A549 (cell line): ENCODE measurements around the gene SETD4. TPM values are rescaled to one million over a fixed set of nuclear protein-coding genes. Genes with fewer than 3 reads are reported as not detected.

Experiments
- ATAC-seq, 2 experiments: fragments of 200-7000 bp in 1 of 2; fragments of >200 bp in 1 of 2; cut with Nextera tagmentation in 1 of 2; cut with Tn5 transposase in 1 of 2; 3 replicates each; pipeline versions ENCODE4 v1.8.0 to v1.9.1; 2018 to 2020; ENCODE audit warnings: mild to moderate bottlenecking in 1 of 2, moderate library complexity in 1 of 2
- CTCF ChIA-PET: fragments of 300-600 bp; sonication (Branson Sonifier 250); formaldehyde crosslinking; extraction: SDS; loops from one replicate; lab custom pipeline; 2021; ENCODE audit warnings: antibody characterized with exemption, inconsistent platforms; lab: Yijun Ruan, JAX
- POLR2A ChIA-PET: fragments of 350-600 bp; formaldehyde crosslinking; extraction: SDS; loops from one replicate; lab custom pipeline; 2021; ENCODE audit warnings: antibody characterized with exemption, inconsistent platforms; lab: Yijun Ruan, JAX
- DNase-seq, 2 experiments: peaks; one replicate each; pipeline versions ENCODE4 v3.0.0 to v3.0.0-alpha.2; 2011 to 2016; ENCODE audit warnings: low read depth in 1 of 2, low spot score in 1 of 2
- FAIRE-seq: peaks from 2 replicates; lab custom pipeline; 2011; peaks lifted over from hg19 to GRCh38; lab: Jason Lieb, UNC
- H3K27ac ChIP-seq, 2 experiments: fragments of >200 bp; sonication (Bioruptor Twin); formaldehyde crosslinking; 3 replicates each; pipeline ENCODE4 v1.5.1; 2016 to 2017
- H3K4me1 ChIP-seq: fragments of >200 bp; sonication (Bioruptor Twin); formaldehyde crosslinking; 3 replicates; pipeline ENCODE4 v1.6.1; 2016
- H3K4me2 ChIP-seq: fragments of >200 bp; sonication (Bioruptor Twin); formaldehyde crosslinking; 3 replicates; pipeline ENCODE4 v1.6.1; 2016
- H3K4me3 ChIP-seq: fragments of >200 bp; sonication (Bioruptor Twin); formaldehyde crosslinking; 3 replicates; pipeline ENCODE4 v1.5.1; 2016
- H3K9me3 ChIP-seq: fragments of >200 bp; sonication (Bioruptor Twin); formaldehyde crosslinking; 3 replicates; pipeline ENCODE4 v1.6.1; 2016
- CEBPB ChIP-seq, 2 experiments: fragments of >200 bp in 1 of 2; sonication (Bioruptor Twin) in 1 of 2; formaldehyde crosslinking in 1 of 2; IDR thresholded peaks; 2 replicates each; pipeline ENCODE4 v1.6.1; 2012 to 2016
- CHD4 ChIP-seq: fragments of 200-600 bp; sonication (generic); IDR thresholded peaks from 2 replicates; pipeline ENCODE4 v1.6.1; 2016; ENCODE audit warnings: antibody characterized with exemption, mild to moderate bottlenecking, borderline replicate concordance
- EHF ChIP-seq: fragments of 250-450 bp; sonication (Bioruptor Pico); IDR thresholded peaks from 2 replicates; pipeline ENCODE4 v1.5.0; 2020; ENCODE audit warnings: mild to moderate bottlenecking
- EHMT2 ChIP-seq: fragments of 200-600 bp; sonication (generic); IDR thresholded peaks from 2 replicates; pipeline ENCODE4 v1.6.1; 2016; ENCODE audit warnings: antibody characterized with exemption, low read depth, mild to moderate bottlenecking, moderate library complexity
- EP300 ChIP-seq, 2 experiments: fragments of >200 bp; sonication (Bioruptor Twin); formaldehyde crosslinking; IDR thresholded peaks; 2 replicates in 1 of 2; 3 replicates in 1 of 2; pipeline ENCODE4 v1.6.1; 2016 to 2017
- ESRRA ChIP-seq: fragments of 150-350 bp; IDR thresholded peaks from 2 replicates; pipeline ENCODE4 v1.6.1; 2014; ENCODE audit warnings: mild to moderate bottlenecking, low read length, borderline replicate concordance
- FOSL2 ChIP-seq, 2 experiments: fragments of 450-650 bp in 1 of 2; fragments of >200 bp in 1 of 2; sonication (Bioruptor Twin) in 1 of 2; formaldehyde crosslinking; IDR thresholded peaks; 2 replicates each; pipeline versions ENCODE4 v1.5.0 to v1.6.1; 2016 to 2020; ENCODE audit warnings: mild to moderate bottlenecking in 1 of 2, moderate library complexity in 1 of 2
- HOXA7 ChIP-seq: fragments of 250-450 bp; sonication (Bioruptor Pico); IDR thresholded peaks from 2 replicates; pipeline ENCODE4 v1.5.0; 2020; ENCODE audit warnings: mild to moderate bottlenecking, moderate library complexity
- HOXB5 ChIP-seq: fragments of 250-450 bp; sonication (Bioruptor Pico); IDR thresholded peaks from 2 replicates; pipeline ENCODE4 v1.5.0; 2020; ENCODE audit warnings: mild to moderate bottlenecking, moderate library complexity
- JUN ChIP-seq, 2 experiments: fragments of >200 bp; sonication (Bioruptor Twin); formaldehyde crosslinking; IDR thresholded peaks; 2 replicates in 1 of 2; 3 replicates in 1 of 2; pipeline ENCODE4 v1.6.1; 2016 to 2017
- MAFK ChIP-seq: fragments of 450-650 bp; IDR thresholded peaks from 2 replicates; pipeline ENCODE4 v1.6.1; 2014; ENCODE audit not compliant: partially characterized antibody
- MAZ ChIP-seq: fragments of 150-350 bp; IDR thresholded peaks from 2 replicates; pipeline ENCODE4 v1.6.1; 2014; ENCODE audit warnings: antibody characterized with exemption, low read depth, low read length, borderline replicate concordance
- POLR2A ChIP-seq: IDR thresholded peaks from 2 replicates; pipeline ENCODE4 v1.6.1; 2012; ENCODE audit warnings: mild to moderate bottlenecking, low read length
- RAD21 ChIP-seq, 2 experiments: fragments of >200 bp in 1 of 2; sonication (Bioruptor Twin) in 1 of 2; formaldehyde crosslinking in 1 of 2; IDR thresholded peaks in 1 of 2; conservative IDR thresholded peaks in 1 of 2; 2 replicates in 1 of 2; 3 replicates in 1 of 2; pipeline ENCODE4 v1.6.1; 2012 to 2018; ENCODE audit warnings: inconsistent platforms in 1 of 2
- TFCP2L1 ChIP-seq: fragments of 250-450 bp; sonication (Bioruptor Pico); IDR thresholded peaks from 2 replicates; pipeline ENCODE4 v1.5.0; 2021; ENCODE audit warnings: mild to moderate bottlenecking
- WGBS: methylation state at CpG from one replicate; pipeline ENCODE4 v1.1.6; 2017; ENCODE audit errors: missing lambda C conversion rate; 5-methylcytosine and 5-hydroxymethylcytosine counted together
- polyA plus RNA-seq, 4 experiments: library from polyadenylated mRNA; depleted of rRNA in 3 of 4; stranded (reverse); fragments of >200 nt; fragmentation: RNase III in 1 of 4; extraction: RNeasy Plus Mini Kit Qiagen cat#74134 plus additional on column Dnase treatment in 1 of 4; gene quantifications; 2 replicates in 3 of 4; 3 replicates in 1 of 4; pipeline ENCODE4 v1.2.3, GENCODE V29; 2011 to 2017
- TF ChIP-seq, protein P1 (sequence below): fragments of 200-600 bp; sonication (generic); IDR thresholded peaks from 2 replicates; pipeline ENCODE4 v1.6.1; 2016; ENCODE audit warnings: antibody characterized with exemption, mild to moderate bottlenecking, moderate library complexity
- TF ChIP-seq, protein P2 (sequence below): IDR thresholded peaks from 2 replicates; pipeline ENCODE4 v1.6.1; 2012
- TF ChIP-seq, protein P3 (sequence below): IDR thresholded peaks from 2 replicates; pipeline ENCODE4 v1.6.1; 2012; ENCODE audit warnings: low read depth, borderline replicate concordance
- TF ChIP-seq, protein P4 (sequence below): fragments of 250-450 bp; sonication (Bioruptor Pico); IDR thresholded peaks from 2 replicates; pipeline ENCODE4 v1.5.0; 2021; ENCODE audit warnings: mild to moderate bottlenecking, moderate library complexity, borderline replicate concordance

The SETD4 gene
- polyA plus RNA-seq, 2 of the 4 experiments (the other 2 are of a cell fraction), result 10.3 to 17.1 TPM

DNA sequence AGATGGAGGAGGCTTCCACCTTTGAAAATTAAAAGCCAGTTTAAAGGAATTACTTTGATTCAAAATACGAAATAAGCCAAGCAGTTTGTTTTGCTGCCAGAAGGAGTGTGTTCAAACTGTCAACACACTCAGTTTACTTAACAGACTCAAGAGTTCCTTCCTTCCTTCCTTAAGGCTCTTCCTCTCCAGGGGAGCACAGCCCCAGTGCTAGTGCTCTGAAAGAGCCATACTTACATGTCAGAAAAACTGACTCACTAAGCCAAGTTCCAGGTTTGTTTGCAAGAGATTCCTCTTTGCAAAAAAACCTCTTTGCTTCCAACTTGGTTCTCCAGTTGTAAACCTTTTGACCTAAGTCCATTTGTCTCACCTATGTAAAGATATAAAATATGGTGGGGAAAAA lies 14.3 kb downstream of the SETD4 start:
- CTCF ChIA-PET, result no interaction called here
- no peak for DNase-seq
- FAIRE-seq, result no peak
- Histone ChIP-seq H3K4me1 (no peaks in the 10 kb centered on the region), H3K4me2 (no peak overlapping the region), H3K4me3 (no peak overlapping the region), H3K9me3 (no peaks in the 10 kb centered on the region), H3K27ac (no peak overlapping the region)
- no peak for TF ChIP-seq HOXA7 (CRISPR knock-in tag)
- TF ChIP-seq FOSL2 (IDR thresholded peaks at IDR 0.05), result no peak
- no peak for TF ChIP-seq FOSL2 (CRISPR knock-in tag; IDR thresholded peaks at IDR 0.05)
- no peak for TF ChIP-seq JUN (IDR thresholded peaks at IDR 0.05)
- TF ChIP-seq CEBPB (IDR thresholded peaks at IDR 0.05), result no peak
- TF ChIP-seq MAFK, result no peak
- no peak for TF ChIP-seq MAZ
- no peak for TF ChIP-seq EHMT2
- TF ChIP-seq, protein P1, sequence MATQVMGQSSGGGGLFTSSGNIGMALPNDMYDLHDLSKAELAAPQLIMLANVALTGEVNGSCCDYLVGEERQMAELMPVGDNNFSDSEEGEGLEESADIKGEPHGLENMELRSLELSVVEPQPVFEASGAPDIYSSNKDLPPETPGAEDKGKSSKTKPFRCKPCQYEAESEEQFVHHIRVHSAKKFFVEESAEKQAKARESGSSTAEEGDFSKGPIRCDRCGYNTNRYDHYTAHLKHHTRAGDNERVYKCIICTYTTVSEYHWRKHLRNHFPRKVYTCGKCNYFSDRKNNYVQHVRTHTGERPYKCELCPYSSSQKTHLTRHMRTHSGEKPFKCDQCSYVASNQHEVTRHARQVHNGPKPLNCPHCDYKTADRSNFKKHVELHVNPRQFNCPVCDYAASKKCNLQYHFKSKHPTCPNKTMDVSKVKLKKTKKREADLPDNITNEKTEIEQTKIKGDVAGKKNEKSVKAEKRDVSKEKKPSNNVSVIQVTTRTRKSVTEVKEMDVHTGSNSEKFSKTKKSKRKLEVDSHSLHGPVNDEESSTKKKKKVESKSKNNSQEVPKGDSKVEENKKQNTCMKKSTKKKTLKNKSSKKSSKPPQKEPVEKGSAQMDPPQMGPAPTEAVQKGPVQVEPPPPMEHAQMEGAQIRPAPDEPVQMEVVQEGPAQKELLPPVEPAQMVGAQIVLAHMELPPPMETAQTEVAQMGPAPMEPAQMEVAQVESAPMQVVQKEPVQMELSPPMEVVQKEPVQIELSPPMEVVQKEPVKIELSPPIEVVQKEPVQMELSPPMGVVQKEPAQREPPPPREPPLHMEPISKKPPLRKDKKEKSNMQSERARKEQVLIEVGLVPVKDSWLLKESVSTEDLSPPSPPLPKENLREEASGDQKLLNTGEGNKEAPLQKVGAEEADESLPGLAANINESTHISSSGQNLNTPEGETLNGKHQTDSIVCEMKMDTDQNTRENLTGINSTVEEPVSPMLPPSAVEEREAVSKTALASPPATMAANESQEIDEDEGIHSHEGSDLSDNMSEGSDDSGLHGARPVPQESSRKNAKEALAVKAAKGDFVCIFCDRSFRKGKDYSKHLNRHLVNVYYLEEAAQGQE, result no peak
- no peak for TF ChIP-seq POLR2A
- no peak for TF ChIP-seq ESRRA
- TF ChIP-seq, protein P2, sequence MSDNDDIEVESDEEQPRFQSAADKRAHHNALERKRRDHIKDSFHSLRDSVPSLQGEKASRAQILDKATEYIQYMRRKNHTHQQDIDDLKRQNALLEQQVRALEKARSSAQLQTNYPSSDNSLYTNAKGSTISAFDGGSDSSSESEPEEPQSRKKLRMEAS, result no peak
- TF ChIP-seq HOXB5 (CRISPR knock-in tag), result no peak
- TF ChIP-seq, protein P3, sequence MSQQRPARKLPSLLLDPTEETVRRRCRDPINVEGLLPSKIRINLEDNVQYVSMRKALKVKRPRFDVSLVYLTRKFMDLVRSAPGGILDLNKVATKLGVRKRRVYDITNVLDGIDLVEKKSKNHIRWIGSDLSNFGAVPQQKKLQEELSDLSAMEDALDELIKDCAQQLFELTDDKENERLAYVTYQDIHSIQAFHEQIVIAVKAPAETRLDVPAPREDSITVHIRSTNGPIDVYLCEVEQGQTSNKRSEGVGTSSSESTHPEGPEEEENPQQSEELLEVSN, result no peak
- TF ChIP-seq TFCP2L1 (CRISPR knock-in tag), result no peak
- TF ChIP-seq RAD21 (conservative IDR thresholded peaks at IDR 0.05 in 1 of 2, IDR thresholded peaks at IDR 0.05 in 1 of 2), result no peak
- TF ChIP-seq EP300 (IDR thresholded peaks at IDR 0.05), result no peak
- TF ChIP-seq EHF (CRISPR knock-in tag), result no peak
- TF ChIP-seq, protein P4, sequence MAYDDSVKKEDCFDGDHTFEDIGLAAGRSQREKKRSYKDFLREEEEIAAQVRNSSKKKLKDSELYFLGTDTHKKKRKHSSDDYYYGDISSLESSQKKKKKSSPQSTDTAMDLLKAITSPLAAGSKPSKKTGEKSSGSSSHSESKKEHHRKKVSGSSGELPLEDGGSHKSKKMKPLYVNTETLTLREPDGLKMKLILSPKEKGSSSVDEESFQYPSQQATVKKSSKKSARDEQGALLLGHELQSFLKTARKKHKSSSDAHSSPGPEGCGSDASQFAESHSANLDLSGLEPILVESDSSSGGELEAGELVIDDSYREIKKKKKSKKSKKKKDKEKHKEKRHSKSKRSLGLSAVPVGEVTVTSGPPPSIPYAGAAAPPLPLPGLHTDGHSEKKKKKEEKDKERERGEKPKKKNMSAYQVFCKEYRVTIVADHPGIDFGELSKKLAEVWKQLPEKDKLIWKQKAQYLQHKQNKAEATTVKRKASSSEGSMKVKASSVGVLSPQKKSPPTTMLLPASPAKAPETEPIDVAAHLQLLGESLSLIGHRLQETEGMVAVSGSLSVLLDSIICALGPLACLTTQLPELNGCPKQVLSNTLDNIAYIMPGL (CRISPR knock-in tag), result no peak
- no peak for TF ChIP-seq CHD4
- WGBS, result 87% methylated on average over 1 of the region's 1 CpG
- POLR2A ChIA-PET, result no interaction called here
- ATAC-seq, result no peak

DNA sequence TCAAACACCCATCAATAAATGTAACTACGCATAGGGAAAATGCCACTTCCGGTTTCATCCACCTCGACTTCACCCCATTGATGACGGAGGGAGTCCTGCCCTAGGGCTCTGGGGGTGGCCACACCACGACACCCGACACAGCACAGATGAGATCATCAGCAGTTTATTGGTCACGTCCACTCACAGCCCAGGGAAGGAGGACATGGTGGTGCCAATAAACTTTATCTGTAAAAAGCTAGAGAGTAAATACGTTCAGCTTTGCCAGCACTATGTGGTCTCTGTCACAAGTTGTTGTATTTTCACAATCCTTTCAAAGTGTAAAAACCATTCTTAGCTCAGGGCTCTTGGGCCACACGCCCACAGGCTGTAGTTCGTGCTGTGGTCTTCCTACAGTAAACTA lies 16.3 kb downstream of the SETD4 start:
- Histone ChIP-seq H3K4me3 (no peak overlapping the region), H3K9me3 (no peaks in the 10 kb centered on the region), H3K4me2 (no peak overlapping the region), H3K4me1 (no peaks in the 10 kb centered on the region), H3K27ac (no peak overlapping the region)
- no peak for DNase-seq
- no peak for ATAC-seq
- WGBS, result 89% methylated on average over 10 of the region's 10 CpGs
- ChIA-PET CTCF (interaction anchor here (1.5 to 2.2 kb wide), 2 partner anchors 10 to 15 kb away, joined by 3 to 10 read pairs; no protein-coding TSS in a partner anchor), POLR2A (no interaction called here)
- no peak for FAIRE-seq
- TF ChIP-seq MAFK, result no peak
